H1 (cell line): ENCODE measurements around the gene SYVN1. TPM values are rescaled to one million over a fixed set of nuclear protein-coding genes. Genes with fewer than 3 reads are reported as not detected.

Source experiments
- CTCF ChIA-PET: fragments of 300-600 bp; sonication (Branson Sonifier 250); formaldehyde crosslinking; loops from one replicate; lab custom pipeline; 2021; ENCODE audit not compliant: partially characterized antibody; lab: Charles Lee
- POLR2A ChIA-PET: fragments of 300-600 bp; sonication (Branson Sonifier 250); formaldehyde crosslinking; loops from one replicate; lab custom pipeline; 2021; ENCODE audit warnings: inconsistent platforms; ENCODE audit not compliant: partially characterized antibody; lab: Charles Lee
- DNase-seq, 2 experiments: peaks; one replicate each; pipeline versions ENCODE4 v3.0.0 to v3.0.0-alpha.2; 2010 to 2022; ENCODE audit warnings: low spot score in 2 of 2, low read depth in 1 of 2, mixed read lengths in 1 of 2
- FAIRE-seq: peaks from 2 replicates; lab custom pipeline; 2011; peaks lifted over from hg19 to GRCh38; lab: Jason Lieb, UNC
- H2AFZ ChIP-seq: 2 replicates; pipeline ENCODE4 v1.8.1; 2012; ENCODE audit warnings: low read length, inconsistent platforms
- H2AK5ac ChIP-seq: 2 replicates; pipeline ENCODE4 v1.6.1; 2013; ENCODE audit warnings: low read depth, low read length
- H2BK120ac ChIP-seq: replicated peaks from 2 replicates; pipeline ENCODE3; 2013; ENCODE audit warnings: low read depth, low read length, inconsistent platforms
- H2BK12ac ChIP-seq: 2 replicates; pipeline ENCODE4 v1.6.1; 2013; ENCODE audit warnings: low read depth, low read length
- H2BK15ac ChIP-seq: 2 replicates; pipeline ENCODE4 v1.6.1; 2013; ENCODE audit warnings: low read length
- H2BK20ac ChIP-seq: 2 replicates; pipeline ENCODE4 v1.6.1; 2013; ENCODE audit warnings: low read length
- H2BK5ac ChIP-seq: 2 replicates; pipeline ENCODE4 v1.6.1; 2013; ENCODE audit warnings: low read depth, low read length
- H3K14ac ChIP-seq: 2 replicates; pipeline ENCODE4 v1.6.1; 2013; ENCODE audit warnings: inconsistent platforms; ENCODE audit not compliant: insufficient read length
- H3K18ac ChIP-seq: 2 replicates; pipeline ENCODE4 v1.6.1; 2013; ENCODE audit warnings: low read length; ENCODE audit errors: extremely low read depth
- H3K23ac ChIP-seq: 2 replicates; pipeline ENCODE4 v1.6.1; 2013; ENCODE audit warnings: inconsistent platforms; ENCODE audit not compliant: insufficient read length
- H3K23me2 ChIP-seq: 2 replicates; pipeline ENCODE4 v1.6.1; 2013; ENCODE audit warnings: low read depth, low read length
- H3K27ac ChIP-seq: 2 replicates; pipeline ENCODE4 v1.6.1; 2011; ENCODE audit warnings: low read depth, low read length, inconsistent platforms
- H3K27me3 ChIP-seq, 4 experiments: replicated peaks in 1 of 4; 1 replicate in 1 of 4; 2 replicates in 3 of 4; pipeline versions ENCODE4 v1.6.1 to v1.8.1; 2011 to 2013; ENCODE audit warnings: low read length in 3 of 4, mild to moderate bottlenecking in 3 of 4, inconsistent platforms in 2 of 4, mixed read lengths in 2 of 4, moderate library complexity in 1 of 4; ENCODE audit not compliant: control insufficient read depth in 3 of 4, insufficient read depth in 3 of 4; ENCODE audit errors: extremely low read depth in 1 of 4
- H3K36me3 ChIP-seq, 4 experiments: 2 replicates each; pipeline versions ENCODE4 v1.6.1 to v1.8.1; 2011 to 2013; ENCODE audit warnings: mild to moderate bottlenecking in 4 of 4, low read length in 3 of 4, moderate library complexity in 2 of 4, control low read depth in 1 of 4, inconsistent platforms in 1 of 4; ENCODE audit not compliant: insufficient read depth in 4 of 4, control insufficient read depth in 2 of 4
- H3K4ac ChIP-seq: replicated peaks from 2 replicates; pipeline ENCODE3; 2013; ENCODE audit warnings: low read length, low read depth, mixed read lengths, inconsistent platforms; ENCODE audit not compliant: insufficient read length
- H3K4me1 ChIP-seq, 4 experiments: replicated peaks in 1 of 4; 1 replicate in 1 of 4; 2 replicates in 3 of 4; pipeline versions ENCODE4 v1.6.1 to v1.8.1; 2011 to 2013; ENCODE audit warnings: low read length in 3 of 4, inconsistent platforms in 2 of 4, mixed read lengths in 1 of 4; ENCODE audit not compliant: insufficient read depth in 4 of 4, control insufficient read depth in 3 of 4
- H3K4me2 ChIP-seq, 2 experiments: 2 replicates each; pipeline versions ENCODE4 v1.6.1 to v1.8.1; 2011 to 2013; ENCODE audit warnings: low read depth in 2 of 2, low read length in 2 of 2, control low read depth in 1 of 2, inconsistent platforms in 1 of 2, mild to moderate bottlenecking in 1 of 2; ENCODE audit not compliant: insufficient read depth in 1 of 2
- H3K4me3 ChIP-seq, 4 experiments: fragments of 200-600, 300-600 bp in 1 of 4; sonication (generic), shearing (Covaris generic), sonication (Bioruptor Twin) in 1 of 4; 2 replicates each; pipeline versions ENCODE4 v1.5.1 to v1.8.1; 2011 to 2016; ENCODE audit warnings: low read length in 4 of 4, low read depth in 3 of 4, control low read depth in 2 of 4, inconsistent platforms in 2 of 4, mild to moderate bottlenecking in 2 of 4, mixed read lengths in 1 of 4, moderate library complexity in 1 of 4; ENCODE audit not compliant: insufficient read depth in 2 of 4; ENCODE audit errors: extremely low read depth in 1 of 4
- H3K56ac ChIP-seq: replicated peaks from 2 replicates; pipeline ENCODE3; 2013; ENCODE audit warnings: low read depth, mild to moderate bottlenecking, mixed read lengths, low read length, inconsistent platforms; ENCODE audit not compliant: insufficient read length
- H3K79me1 ChIP-seq: 2 replicates; pipeline ENCODE4 v1.6.1; 2013; ENCODE audit warnings: low read depth, low read length, control low read depth
- H3K79me2 ChIP-seq, 2 experiments: 2 replicates each; pipeline versions ENCODE4 v1.6.1 to v1.8.1; 2012 to 2013; ENCODE audit warnings: low read length in 2 of 2, mild to moderate bottlenecking in 2 of 2, inconsistent platforms in 1 of 2; ENCODE audit not compliant: insufficient read depth in 2 of 2, control insufficient read depth in 1 of 2
- H3K9ac ChIP-seq, 4 experiments: replicated peaks in 1 of 4; 1 replicate in 1 of 4; 2 replicates in 3 of 4; pipeline versions ENCODE4 v1.6.1 to v1.8.1; 2011 to 2013; ENCODE audit warnings: low read depth in 3 of 4, low read length in 3 of 4, control low read depth in 2 of 4, mild to moderate bottlenecking in 2 of 4, moderate library complexity in 2 of 4, inconsistent platforms in 1 of 4; ENCODE audit errors: extremely low read depth in 1 of 4
- H3K9me3 ChIP-seq, 2 experiments: 2 replicates each; pipeline versions ENCODE4 v1.6.1 to v1.8.1; 2012 to 2013; ENCODE audit warnings: mild to moderate bottlenecking in 2 of 2, moderate library complexity in 2 of 2, control low read depth in 1 of 2, inconsistent platforms in 1 of 2, low read depth in 1 of 2, low read length in 1 of 2, mixed read lengths in 1 of 2; ENCODE audit not compliant: insufficient read depth in 2 of 2
- H4K20me1 ChIP-seq, 2 experiments: replicated peaks in 1 of 2; 2 replicates each; pipeline versions ENCODE3 to v1.8.1; 2011 to 2013; ENCODE audit warnings: inconsistent platforms in 2 of 2, low read length in 2 of 2, mild to moderate bottlenecking in 1 of 2; ENCODE audit not compliant: insufficient read depth in 2 of 2, control insufficient read depth in 1 of 2
- H4K5ac ChIP-seq: 2 replicates; pipeline ENCODE4 v1.6.1; 2013; ENCODE audit warnings: low read length, low read depth, mixed read lengths, inconsistent platforms; ENCODE audit not compliant: insufficient read length
- H4K8ac ChIP-seq: 2 replicates; pipeline ENCODE4 v1.8.0; 2013; ENCODE audit warnings: mild to moderate bottlenecking, moderate library complexity, low read length, inconsistent platforms; ENCODE audit not compliant: insufficient read depth; ENCODE audit errors: extremely low read depth
- H4K91ac ChIP-seq: replicated peaks from 2 replicates; pipeline ENCODE3; 2013; ENCODE audit warnings: low read length, mixed read lengths, inconsistent platforms; ENCODE audit not compliant: insufficient read length
- ASH2L ChIP-seq: fragments of 200-600, 300-600 bp; sonication (generic); IDR thresholded peaks from one replicate; pipeline ENCODE4 v1.7.1; 2017; ENCODE audit warnings: low read length
- BRCA1 ChIP-seq: IDR thresholded peaks from 2 replicates; pipeline ENCODE4 v1.6.1; 2012; ENCODE audit warnings: low read depth, low read length, improper control_type of control experiment
- CHD1 ChIP-seq: IDR thresholded peaks from 2 replicates; pipeline ENCODE4 v1.6.1; 2012; ENCODE audit warnings: low read depth, low read length, improper control_type of control experiment
- CHD2 ChIP-seq: IDR thresholded peaks from 2 replicates; pipeline ENCODE4 v1.6.1; 2012; ENCODE audit warnings: low read length, improper control_type of control experiment
- EP300 ChIP-seq, 2 experiments: IDR thresholded peaks; 1 replicate in 1 of 2; 2 replicates in 1 of 2; pipeline ENCODE4 v1.6.1; 2011 to 2012; ENCODE audit warnings: low read depth in 2 of 2, low read length in 2 of 2, mild to moderate bottlenecking in 2 of 2, borderline replicate concordance in 1 of 2, inconsistent platforms in 1 of 2, moderate library complexity in 1 of 2
- GTF2F1 ChIP-seq: IDR thresholded peaks from 2 replicates; pipeline ENCODE4 v1.6.1; 2012; ENCODE audit warnings: low read depth, low read length, improper control_type of control experiment, borderline replicate concordance
- SIRT6 ChIP-seq: IDR thresholded peaks from one replicate; pipeline ENCODE4 v1.7.1; 2012; ENCODE audit warnings: low read length, inconsistent platforms
- SP1 ChIP-seq: IDR thresholded peaks from 2 replicates; pipeline ENCODE4 v1.6.1; 2011; ENCODE audit warnings: low read depth, low read length
- TCF12 ChIP-seq: IDR thresholded peaks from 2 replicates; pipeline ENCODE4 v1.6.1; 2011; ENCODE audit warnings: low read depth, mild to moderate bottlenecking, low read length
- YY1 ChIP-seq: IDR thresholded peaks from 2 replicates; pipeline ENCODE4 v1.6.1; 2011; ENCODE audit warnings: low read depth, mild to moderate bottlenecking, low read length
- WGBS, 2 experiments: shearing (Covaris generic) in 1 of 2; methylation state at CpG; one replicate each; pipeline versions ENCODE4 v1.1.6 to v1.1.7; 2013 to 2015; ENCODE audit warnings: low lambda C conversion rate in 2 of 2, mixed read lengths in 2 of 2, inconsistent platforms in 1 of 2, low coverage in 1 of 2, missing lambda C conversion rate in 1 of 2; ENCODE audit not compliant: insufficient replicate concordance in 2 of 2, insufficient coverage in 1 of 2, insufficient read length in 1 of 2; ENCODE audit errors: extremely low coverage in 1 of 2, missing lambda C conversion rate in 1 of 2; 5-methylcytosine and 5-hydroxymethylcytosine counted together
- polyA plus RNA-seq, 7 experiments: library from polyadenylated mRNA; depleted of rRNA in 3 of 7; stranded (reverse) in 5 of 7; unstranded in 2 of 7; fragments of >200 nt in 5 of 7; fragments of 200-250 nt in 2 of 7; gene quantifications; 1 replicate in 5 of 7; 2 replicates in 1 of 7; 4 replicates in 1 of 7; pipeline versions ENCODE4 v1.2.1 to v1.2.3, GENCODE V29; 2011 to 2013; ENCODE audit warnings: missing spikeins in 2 of 7, mixed read lengths in 2 of 7
- total RNA-seq: library from RNA; stranded (reverse); fragmentation: NEBNext Ultra II Directional; extraction: Animal tissue kit (Norgen Biotek cat#: 25700); gene quantifications from 2 replicates; pipeline ENCODE4 v1.2.1, GENCODE V29; 2021
- TF ChIP-seq, protein P1 (sequence below): IDR thresholded peaks from 2 replicates; pipeline ENCODE4 v1.6.1; 2012; ENCODE audit warnings: inconsistent platforms
- TF ChIP-seq, protein P2 (sequence below): IDR thresholded peaks from 2 replicates; pipeline ENCODE4 v1.6.1; 2011; ENCODE audit warnings: low read length, improper control_type of control experiment

The SYVN1 gene
- total and polyA plus RNA-seq, 2 of the 8 experiments (the other 6 are each of a cell fraction or from before 2014, with no cell fraction given): 27.8 to 29.4 TPM

DNA sequence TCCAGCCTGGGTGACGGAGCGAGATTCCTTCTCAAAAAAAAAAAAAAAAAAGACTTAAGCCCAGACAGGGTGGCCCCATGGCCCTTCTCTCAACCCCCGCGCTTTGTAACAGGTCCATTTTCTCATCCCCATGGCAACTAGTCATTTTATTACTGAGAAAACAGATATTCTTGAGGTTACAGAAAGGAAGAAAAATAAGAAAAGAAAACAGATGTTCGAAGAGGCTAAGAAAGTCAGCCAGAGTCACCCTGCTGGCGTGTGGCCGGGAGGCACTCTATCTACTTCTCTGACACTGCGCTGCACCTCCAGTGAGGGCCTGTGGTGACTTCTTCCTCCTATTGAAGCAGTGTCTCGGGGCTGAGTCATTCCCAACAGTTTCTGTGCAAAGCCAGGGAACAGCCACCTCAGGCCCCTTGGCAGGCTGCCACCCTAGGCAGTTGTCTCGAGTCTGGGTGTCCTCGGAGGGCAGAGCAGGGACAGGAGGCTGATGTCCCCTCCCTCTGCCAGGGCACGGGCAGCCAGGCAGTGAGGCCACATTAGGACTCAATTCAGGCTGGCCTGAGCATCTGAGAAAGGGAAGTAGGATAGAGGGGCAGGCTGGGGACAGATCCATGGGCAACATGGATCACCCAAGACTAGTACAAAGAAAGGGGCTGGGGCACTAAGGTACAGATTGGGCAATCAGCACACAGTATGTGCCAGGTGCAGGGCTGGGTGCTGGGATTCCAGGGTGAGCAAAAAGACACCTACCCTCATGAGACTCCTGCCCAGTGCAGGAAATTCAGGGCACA is 16.4 kb upstream of the SYVN1 start:
- Histone ChIP-seq H4K8ac (0 out of 2 replicates have a peak overlapping the region, but pooled peaks have one; percentile 6), H2AK5ac (no peak overlapping the region), H2AFZ (peak overlapping the region; percentile 34; the same call in 1 of the 2 replicates), H4K91ac (no peak overlapping the region), H2BK12ac (peak overlapping the region; percentile 60; the same call in 1 of the 2 replicates), H3K27ac (no peak overlapping the region), H3K4me2 (no peak overlapping the region), H4K5ac (no peak overlapping the region), H2BK5ac (no peak overlapping the region), H3K14ac (no peak overlapping the region), H3K18ac (no peak overlapping the region), H2BK15ac (no peak overlapping the region), H3K79me2 (no peaks in the 10 kb centered on the region), H2BK20ac (no peak overlapping the region), H3K4ac (no peak overlapping the region), H3K4me3 (no peak overlapping the region), H3K79me1 (no peaks in the 10 kb centered on the region), H3K23ac (no peak overlapping the region), H3K9me3 (peaks cover 0 to 7% of the 10 kb centered on the region in 2 experiments; a peak in 1 of 4 replicates), H2BK120ac (no peak overlapping the region), H3K23me2 (no peaks in the 10 kb centered on the region), H3K27me3 (no peaks in the 10 kb centered on the region), H3K36me3 (no peaks in the 10 kb centered on the region), H3K4me1 (no peaks in the 10 kb centered on the region), H3K56ac (no peak overlapping the region), H3K9ac (no peak overlapping the region), H4K20me1 (no peaks in the 10 kb centered on the region)
- DNase-seq (no peak), FAIRE-seq (no peak)
- POLR2A ChIA-PET: no interaction called here
- 91% methylated on average over 11 of the region's 12 CpGs; no CpG with 5 or more reads in 1 of the 2 experiments for WGBS, 2 experiments
- CTCF ChIA-PET: interaction anchor here (1.3 to 1.7 kb wide), 2 partner anchors 15 to 31 kb away, joined by 4 read pairs; partner anchors contain the start of gene CAPN1
- TF ChIP-seq EP300 (IDR thresholded peaks at IDR 0.05; ENCODE audit: borderline replicate concordance in 1 of 2, low read depth in 2 of 2, low read length in 2 of 2): no peak
- TF ChIP-seq BRCA1: no peak
- no peak for TF ChIP-seq CHD1
- TF ChIP-seq, protein P1, sequence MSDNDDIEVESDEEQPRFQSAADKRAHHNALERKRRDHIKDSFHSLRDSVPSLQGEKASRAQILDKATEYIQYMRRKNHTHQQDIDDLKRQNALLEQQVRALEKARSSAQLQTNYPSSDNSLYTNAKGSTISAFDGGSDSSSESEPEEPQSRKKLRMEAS: no peak
- TF ChIP-seq CHD2: no peak
- no peak for TF ChIP-seq SP1
- TF ChIP-seq YY1: no peak
- TF ChIP-seq, protein P2, sequence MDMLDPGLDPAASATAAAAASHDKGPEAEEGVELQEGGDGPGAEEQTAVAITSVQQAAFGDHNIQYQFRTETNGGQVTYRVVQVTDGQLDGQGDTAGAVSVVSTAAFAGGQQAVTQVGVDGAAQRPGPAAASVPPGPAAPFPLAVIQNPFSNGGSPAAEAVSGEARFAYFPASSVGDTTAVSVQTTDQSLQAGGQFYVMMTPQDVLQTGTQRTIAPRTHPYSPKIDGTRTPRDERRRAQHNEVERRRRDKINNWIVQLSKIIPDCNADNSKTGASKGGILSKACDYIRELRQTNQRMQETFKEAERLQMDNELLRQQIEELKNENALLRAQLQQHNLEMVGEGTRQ: no peak
- TF ChIP-seq ASH2L: no peak
- TF ChIP-seq SIRT6: no peak
- no peak for TF ChIP-seq TCF12
- TF ChIP-seq GTF2F1: no peak
